Left lung (tissue), 10 donors: ENCODE data around the gene WNT9B. TPM values are rescaled to one million over a fixed set of nuclear protein-coding genes. Genes with fewer than 3 reads are reported as not detected.

Experiments used
- ATAC-seq: fragments of 200-7000 bp; cut with Tn5 transposase; one replicate; pipeline ENCODE4 v1.9.1; 2020; ENCODE audit warnings: moderate library complexity
- DNase-seq, 4 donors: peaks; one replicate each; pipeline ENCODE4 v3.0.0-alpha.2; 2013 to 2020
- H3K27ac ChIP-seq, 2 donors: fragments of 200-600 bp; sonication (generic) in 1 of 2; one replicate each; pipeline versions ENCODE4 v1.5.0 to v1.8.0; 2020 to 2021
- H3K27me3 ChIP-seq, 2 donors: fragments of 200-600 bp; sonication (generic) in 1 of 2; one replicate each; pipeline versions ENCODE4 v1.5.0 to v1.8.0; 2020 to 2021
- H3K36me3 ChIP-seq, 2 donors: fragments of 200-600 bp; sonication (generic) in 1 of 2; one replicate each; pipeline versions ENCODE4 v1.5.0 to v1.8.0; 2020 to 2021
- H3K4me1 ChIP-seq, 2 donors: fragments of 200-600 bp; one replicate each; pipeline ENCODE4 v1.8.0; 2021
- H3K4me3 ChIP-seq, 2 donors: fragments of 200-600 bp; sonication (generic) in 1 of 2; one replicate each; pipeline versions ENCODE4 v1.5.0 to v1.8.0; 2020 to 2021; ENCODE audit warnings: mild to moderate bottlenecking in 1 of 2
- H3K9me3 ChIP-seq, 2 donors: fragments of 200-600 bp; sonication (generic) in 1 of 2; one replicate each; pipeline versions ENCODE4 v1.5.0 to v1.8.0; 2020 to 2021
- intact Hi-C, 2 donors: fragments of 100-400 bp; cut with DNase I; formaldehyde crosslinking; loops; one replicate each; pipeline versions ENCODE4 v1.11.2 to v1.14.2; 2022
- polyA plus RNA-seq, 6 donors: library from polyadenylated mRNA; unstranded; fragments of 120-200 nt; gene quantifications; one replicate each; pipeline ENCODE4 v1.2.1, GENCODE V29; 2013; ENCODE audit not compliant: insufficient read length in 6 of 6
- total RNA-seq, 2 donors: library from RNA; stranded (reverse); fragmentation: NEBNext Ultra II Directional; extraction: Animal tissue kit (Norgen Biotek cat#: 25700); gene quantifications; one replicate each; pipeline ENCODE4 v1.2.1, GENCODE V29; 2021
- TF ChIP-seq, protein P1 (sequence below), 2 donors: fragments of 200-600 bp; sonication (generic) in 1 of 2; IDR thresholded peaks; one replicate each; pipeline versions ENCODE4 v1.5.0 to v1.8.0; 2021; ENCODE audit warnings: antibody characterized with exemption in 2 of 2
- donor health status: DM: no; HTN: yes; CAD: no.
- donor health status: DM: no; HTN: no; CAD: no.

The WNT9B gene
- total and polyA plus RNA-seq, 8 donors = 0.07 to 1.2 (median 0.21) TPM

DNA sequence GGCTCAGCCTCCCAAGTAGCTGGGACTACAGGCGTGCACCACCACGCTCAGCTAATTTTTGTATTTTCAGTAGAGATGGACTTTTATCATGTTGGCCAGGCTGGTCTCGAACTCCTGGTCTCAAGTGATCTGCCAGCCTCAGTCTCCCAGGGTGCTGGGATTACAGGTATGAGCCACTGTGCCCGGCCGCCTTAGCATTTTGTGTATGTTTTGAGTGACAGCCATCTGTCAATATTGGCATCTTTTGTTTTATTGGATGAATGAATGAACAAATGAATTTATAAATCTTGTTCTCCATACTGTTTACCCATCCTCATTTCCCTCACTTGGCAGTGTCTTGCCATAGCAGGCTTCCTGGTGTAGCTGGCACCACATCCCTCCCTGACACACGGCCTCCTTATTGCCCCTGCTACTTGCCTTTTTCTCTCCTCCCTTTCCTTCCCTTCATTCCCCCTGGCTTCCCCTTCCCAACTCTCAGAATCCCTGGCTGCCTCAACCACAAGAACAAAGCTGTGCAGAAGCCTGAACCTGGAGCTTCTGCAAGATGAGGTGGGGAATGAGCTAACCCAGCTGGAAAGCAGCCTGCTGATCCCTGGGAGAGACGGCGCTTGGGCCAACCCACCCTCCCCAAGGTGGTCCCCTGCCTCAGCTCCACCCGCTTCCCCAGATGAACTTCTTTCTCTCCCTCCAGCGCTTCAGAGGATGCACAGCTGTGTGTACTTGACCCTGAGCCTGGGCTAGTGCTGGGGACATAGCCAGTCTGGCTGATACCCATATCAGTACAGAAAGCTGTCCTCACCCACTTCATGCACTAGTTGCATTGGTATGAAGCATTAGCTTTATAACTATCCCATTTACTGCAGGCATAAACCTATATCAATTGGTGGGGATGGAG is 34.3 kb downstream of the WNT9B start:
- H3K4me1 ChIP-seq = peaks cover 0 to 4% of the 10 kb centered on the region in 2 donors
- intact Hi-C loops = no loop called here
- DNase-seq = peak in 2 of 4 donors; percentile 40 to 73
- H3K27me3 ChIP-seq = peaks cover 4 to 10% of the 10 kb centered on the region in 2 donors
- H3K9me3 ChIP-seq = no peaks in the 10 kb centered on the region
- TF ChIP-seq, protein P1, sequence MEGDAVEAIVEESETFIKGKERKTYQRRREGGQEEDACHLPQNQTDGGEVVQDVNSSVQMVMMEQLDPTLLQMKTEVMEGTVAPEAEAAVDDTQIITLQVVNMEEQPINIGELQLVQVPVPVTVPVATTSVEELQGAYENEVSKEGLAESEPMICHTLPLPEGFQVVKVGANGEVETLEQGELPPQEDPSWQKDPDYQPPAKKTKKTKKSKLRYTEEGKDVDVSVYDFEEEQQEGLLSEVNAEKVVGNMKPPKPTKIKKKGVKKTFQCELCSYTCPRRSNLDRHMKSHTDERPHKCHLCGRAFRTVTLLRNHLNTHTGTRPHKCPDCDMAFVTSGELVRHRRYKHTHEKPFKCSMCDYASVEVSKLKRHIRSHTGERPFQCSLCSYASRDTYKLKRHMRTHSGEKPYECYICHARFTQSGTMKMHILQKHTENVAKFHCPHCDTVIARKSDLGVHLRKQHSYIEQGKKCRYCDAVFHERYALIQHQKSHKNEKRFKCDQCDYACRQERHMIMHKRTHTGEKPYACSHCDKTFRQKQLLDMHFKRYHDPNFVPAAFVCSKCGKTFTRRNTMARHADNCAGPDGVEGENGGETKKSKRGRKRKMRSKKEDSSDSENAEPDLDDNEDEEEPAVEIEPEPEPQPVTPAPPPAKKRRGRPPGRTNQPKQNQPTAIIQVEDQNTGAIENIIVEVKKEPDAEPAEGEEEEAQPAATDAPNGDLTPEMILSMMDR (IDR thresholded peaks at IDR 0.05) = no peak
- ATAC-seq = no peak
- H3K36me3 ChIP-seq = no peaks in the 10 kb centered on the region
- H3K4me3 ChIP-seq = no peak overlapping the region
- no peak overlapping the region for H3K27ac ChIP-seq

DNA sequence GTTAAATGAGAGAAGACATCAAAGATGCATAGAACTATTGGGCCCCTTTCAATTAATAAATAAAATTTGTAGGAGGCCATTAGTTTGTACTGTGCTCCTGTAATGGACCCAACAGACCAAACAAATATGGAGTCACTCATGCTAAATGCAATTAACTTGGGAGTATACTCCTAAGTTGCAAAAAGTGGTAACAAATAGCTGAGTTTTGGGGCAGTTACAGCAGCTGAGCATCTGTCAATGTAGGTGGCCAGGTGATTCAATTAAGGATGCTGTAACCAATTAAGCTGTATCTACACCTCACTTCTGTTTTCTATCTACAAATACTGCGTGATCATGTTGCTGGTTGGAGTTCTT is 34.9 kb downstream of the WNT9B start:
- H3K4me3 ChIP-seq = no peak overlapping the region
- no peak for DNase-seq
- no peaks in the 10 kb centered on the region for H3K36me3 ChIP-seq
- TF ChIP-seq, protein P1 (IDR thresholded peaks at IDR 0.05) = no peak
- H3K27me3 ChIP-seq = peaks cover 4 to 10% of the 10 kb centered on the region in 2 donors
- H3K27ac ChIP-seq = no peak overlapping the region
- H3K4me1 ChIP-seq = peaks cover 0 to 6% of the 10 kb centered on the region in 2 donors
- intact Hi-C loops = no loop called here
- no peaks in the 10 kb centered on the region for H3K9me3 ChIP-seq
- ATAC-seq = no peak

DNA sequence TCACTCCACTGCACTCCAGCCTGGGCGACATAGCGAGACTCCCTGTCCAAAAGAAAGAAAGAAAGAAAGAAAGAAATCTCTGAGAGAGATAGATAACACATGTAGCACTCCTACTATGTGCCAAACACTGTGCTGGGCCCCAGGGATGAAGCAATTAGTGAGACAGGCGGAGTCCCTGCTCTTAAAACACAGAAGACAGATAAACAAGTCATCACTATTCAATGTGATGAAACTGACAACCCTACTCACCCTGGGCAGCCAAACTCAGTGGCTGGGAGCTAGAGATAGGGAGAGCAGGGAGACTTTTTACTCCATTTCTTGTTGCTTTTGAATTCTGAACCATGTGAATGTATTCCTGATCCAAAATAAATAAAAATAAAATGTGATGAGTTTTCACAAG is 36.3 kb downstream of the WNT9B start:
- Histone ChIP-seq H3K36me3 (no peaks in the 10 kb centered on the region), H3K27me3 (peaks cover 4 to 13% of the 10 kb centered on the region in 2 donors), H3K4me1 (peaks cover 0 to 6% of the 10 kb centered on the region in 2 donors), H3K9me3 (no peaks in the 10 kb centered on the region), H3K4me3 (no peak overlapping the region), H3K27ac (no peak overlapping the region)
- TF ChIP-seq, protein P1 (IDR thresholded peaks at IDR 0.05) = no peak
- intact Hi-C loops = no loop called here
- no peak for DNase-seq
- no peak for ATAC-seq

DNA sequence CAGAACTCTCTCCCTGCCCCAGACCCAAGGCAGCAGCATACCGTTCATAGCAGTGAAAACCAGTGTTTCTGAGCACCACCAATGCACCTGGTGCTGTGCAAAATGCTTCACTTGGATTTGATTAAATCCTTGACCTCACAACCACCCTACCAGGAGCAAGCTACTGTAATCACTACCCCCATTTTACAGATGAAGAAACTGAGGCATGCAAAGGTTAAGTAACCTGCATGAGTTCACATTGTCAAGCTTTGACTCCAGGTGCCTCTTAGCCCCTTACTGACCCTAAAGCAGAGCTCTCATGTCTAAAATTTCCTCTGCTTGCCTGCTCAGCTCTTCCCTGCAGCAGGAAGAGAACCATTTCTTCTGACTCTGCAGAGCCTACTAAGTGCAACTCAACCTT is 37.3 kb downstream of the WNT9B start:
- DNase-seq (no peak), ATAC-seq (no peak)
- H3K4me3 ChIP-seq = no peak overlapping the region
- H3K36me3 ChIP-seq = no peaks in the 10 kb centered on the region
- peaks cover 4 to 23% of the 10 kb centered on the region in 2 donors for H3K27me3 ChIP-seq
- TF ChIP-seq, protein P1 (IDR thresholded peaks at IDR 0.05) = no peak
- no peaks in the 10 kb centered on the region for H3K9me3 ChIP-seq
- intact Hi-C loops = no loop called here
- no peak overlapping the region for H3K27ac ChIP-seq
- peaks cover 0 to 6% of the 10 kb centered on the region in 2 donors for H3K4me1 ChIP-seq

DNA sequence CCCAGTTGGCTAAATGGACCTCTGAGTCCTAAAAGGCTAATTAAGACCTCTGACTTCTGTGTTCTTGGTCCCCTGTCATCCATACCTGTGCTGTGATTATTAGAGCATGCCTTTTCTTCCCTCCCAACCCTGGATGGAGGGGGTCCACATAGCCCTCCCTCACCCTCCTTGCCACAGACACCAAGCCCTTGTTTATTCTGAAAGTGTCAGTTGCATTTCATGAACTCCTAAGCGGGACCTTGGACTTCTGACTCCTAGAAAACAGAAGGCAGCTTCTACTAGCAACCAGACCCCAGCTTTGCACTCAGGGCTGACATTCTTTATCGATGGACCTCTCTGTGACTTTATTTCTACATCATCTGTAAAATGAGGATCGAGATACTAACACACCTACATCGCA is 38.1 kb downstream of the WNT9B start:
- Histone ChIP-seq H3K4me1 (peaks cover 0 to 6% of the 10 kb centered on the region in 2 donors), H3K4me3 (no peak overlapping the region), H3K27ac (no peak overlapping the region), H3K9me3 (no peaks in the 10 kb centered on the region), H3K27me3 (peaks cover 4 to 26% of the 10 kb centered on the region in 2 donors), H3K36me3 (no peaks in the 10 kb centered on the region)
- DNase-seq (no peak), ATAC-seq (no peak)
- TF ChIP-seq, protein P1 (IDR thresholded peaks at IDR 0.05) = no peak
- intact Hi-C loops = no loop called here
